HG03442 (cell line): Measurements from ENCODE around the gene CMTM1.
"Not testable (repeated sequence)": the region's sequence is repeated elsewhere in the genome, so short reads cannot be mapped to it uniquely, and the experiment has no call there.

Experiments
- ATAC-seq: cut with Tn5 transposase; IDR thresholded peaks from one replicate; pipeline ENCODE4 v1.9.1; 2021; ENCODE audit warnings: mild to moderate bottlenecking, moderate library complexity; ENCODE audit not compliant: unreplicated experiment

The CMTM1 gene

GRCh38 chr16:66610111-66610820 is 44.0 kb downstream of the CMTM1 start:
- ATAC-seq: no peak

- ATAC-seq: not testable (repeated sequence)
Measured at GRCh38 chr16:66611911-66612310, 45.7 kb downstream of the CMTM1 start.

GRCh38 chr16:66612422-66612821 is 46.2 kb downstream of the CMTM1 start:
- no peak for ATAC-seq

- ATAC-seq: no peak
Measured at GRCh38 chr16:66614161-66614802, 48.0 kb downstream of the CMTM1 start.

- no peak for ATAC-seq
Measured at GRCh38 chr16:66616169-66616568, 49.9 kb downstream of the CMTM1 start.

GRCh38 chr16:66616592-66616991 is 50.4 kb downstream of the CMTM1 start:
- no peak for ATAC-seq

GRCh38 chr16:66617010-66617434 is 50.8 kb downstream of the CMTM1 start:
- no peak for ATAC-seq

GRCh38 chr16:66617728-66618127 is 51.5 kb downstream of the CMTM1 start:
- ATAC-seq: no peak

GRCh38 chr16:66618588-66619375 is 52.5 kb downstream of the CMTM1 start:
- no peak for ATAC-seq

- ATAC-seq: no peak
Measured at GRCh38 chr16:66619534-66620428, 53.5 kb downstream of the CMTM1 start.

- no peak for ATAC-seq
Measured at GRCh38 chr16:66620429-66620795, 54.2 kb downstream of the CMTM1 start.

GRCh38 chr16:66621973-66622372 is 55.7 kb downstream of the CMTM1 start:
- ATAC-seq: no peak

GRCh38 chr16:66622863-66623262 is 56.6 kb downstream of the CMTM1 start:
- ATAC-seq: no peak

GRCh38 chr16:66623755-66624154 is 57.5 kb downstream of the CMTM1 start:
- no peak for ATAC-seq

GRCh38 chr16:66627611-66628378 is 61.6 kb downstream of the CMTM1 start:
- not testable (repeated sequence) for ATAC-seq
